ENCODE measurements around the gene GRIK2.

- TF ChIP-seq CTCF (IDR thresholded peaks at IDR 0.05) (no peak), ZFX (IDR thresholded peaks at IDR 0.05; ENCODE audit: borderline replicate concordance) (no peak)
Observed at GRCh38 chr6:101740631-101741030, 347.1 kb downstream of the GRIK2 start.
